ENCODE data around the gene HECTD1.
A peak's percentile ranks its signal among the peaks of the same experiment; 100 is the strongest.

Gene HECTD1

DNA sequence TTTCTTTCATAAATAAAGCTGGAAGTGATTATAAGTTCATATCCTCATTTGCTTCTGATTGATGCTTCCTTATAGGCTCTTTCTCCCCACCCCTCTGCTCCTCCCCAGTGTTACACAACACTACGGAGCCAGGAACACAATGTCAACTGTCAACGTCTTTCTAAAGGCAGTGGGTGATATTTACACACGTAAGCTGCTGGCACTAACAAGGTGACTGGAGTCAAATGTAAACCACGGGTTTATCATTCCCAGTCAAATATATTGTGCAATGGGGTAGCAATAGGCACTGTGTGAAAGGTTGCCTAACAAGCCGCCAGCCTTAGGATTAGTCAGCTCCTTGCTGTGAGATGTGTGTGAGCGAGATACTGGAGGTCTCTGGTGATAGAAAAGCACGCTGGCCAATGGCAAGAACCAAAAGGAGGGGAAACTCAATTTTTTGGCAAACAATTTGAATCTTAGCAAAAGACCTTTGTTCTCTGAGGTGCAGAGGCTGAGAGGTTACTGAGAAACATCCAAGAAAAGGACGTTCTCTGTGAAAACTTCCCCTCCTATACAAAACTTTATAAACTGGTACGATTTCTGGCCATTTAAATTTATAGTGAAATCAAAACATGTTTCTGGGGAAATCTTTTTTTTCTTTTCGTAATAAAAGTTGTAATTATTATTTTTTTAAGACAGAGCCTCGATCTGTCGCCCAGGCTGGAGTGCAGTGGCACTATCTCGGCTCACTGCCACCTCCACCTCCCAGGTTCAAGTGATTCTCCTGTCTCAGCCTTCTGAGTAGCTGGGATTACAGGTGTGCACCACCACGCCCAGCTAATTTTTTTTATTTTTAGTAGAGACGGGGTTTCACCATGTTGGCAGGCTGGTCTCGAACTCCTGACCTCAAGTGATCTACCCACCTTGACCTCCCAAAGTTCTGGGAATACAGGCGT is 22.3 kb upstream of the HECTD1 start (continued):
- TF ChIP-seq, protein P1, sequence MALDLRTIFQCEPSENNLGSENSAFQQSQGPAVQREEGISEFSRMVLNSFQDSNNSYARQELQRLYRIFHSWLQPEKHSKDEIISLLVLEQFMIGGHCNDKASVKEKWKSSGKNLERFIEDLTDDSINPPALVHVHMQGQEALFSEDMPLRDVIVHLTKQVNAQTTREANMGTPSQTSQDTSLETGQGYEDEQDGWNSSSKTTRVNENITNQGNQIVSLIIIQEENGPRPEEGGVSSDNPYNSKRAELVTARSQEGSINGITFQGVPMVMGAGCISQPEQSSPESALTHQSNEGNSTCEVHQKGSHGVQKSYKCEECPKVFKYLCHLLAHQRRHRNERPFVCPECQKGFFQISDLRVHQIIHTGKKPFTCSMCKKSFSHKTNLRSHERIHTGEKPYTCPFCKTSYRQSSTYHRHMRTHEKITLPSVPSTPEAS (tag by site-specific recombination; IDR thresholded peaks at IDR 0.05) = no peak
- TF ChIP-seq IKZF3 (tag by site-specific recombination; IDR thresholded peaks at IDR 0.05) = peak; percentile 55; the same call in 1 of the 2 replicates
- no peak for TF ChIP-seq KLF1 (tag by site-specific recombination; IDR thresholded peaks at IDR 0.05)
- TF ChIP-seq ZNF585B (tag by site-specific recombination; IDR thresholded peaks at IDR 0.05) = no peak
- TF ChIP-seq OSR2 (tag by site-specific recombination; IDR thresholded peaks at IDR 0.05) = no peak
- no peak for TF ChIP-seq ZNF121 (tag by site-specific recombination; IDR thresholded peaks at IDR 0.05)
- TF ChIP-seq ZNF404 (tag by site-specific recombination; IDR thresholded peaks at IDR 0.05) = no peak
- TF ChIP-seq, protein P2, sequence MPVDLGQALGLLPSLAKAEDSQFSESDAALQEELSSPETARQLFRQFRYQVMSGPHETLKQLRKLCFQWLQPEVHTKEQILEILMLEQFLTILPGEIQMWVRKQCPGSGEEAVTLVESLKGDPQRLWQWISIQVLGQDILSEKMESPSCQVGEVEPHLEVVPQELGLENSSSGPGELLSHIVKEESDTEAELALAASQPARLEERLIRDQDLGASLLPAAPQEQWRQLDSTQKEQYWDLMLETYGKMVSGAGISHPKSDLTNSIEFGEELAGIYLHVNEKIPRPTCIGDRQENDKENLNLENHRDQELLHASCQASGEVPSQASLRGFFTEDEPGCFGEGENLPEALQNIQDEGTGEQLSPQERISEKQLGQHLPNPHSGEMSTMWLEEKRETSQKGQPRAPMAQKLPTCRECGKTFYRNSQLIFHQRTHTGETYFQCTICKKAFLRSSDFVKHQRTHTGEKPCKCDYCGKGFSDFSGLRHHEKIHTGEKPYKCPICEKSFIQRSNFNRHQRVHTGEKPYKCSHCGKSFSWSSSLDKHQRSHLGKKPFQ (tag by site-specific recombination; IDR thresholded peaks at IDR 0.05) = no peak
- 0 out of 2 replicates have a peak, but pooled peaks have one; percentile 16 for TF ChIP-seq ZNF558 (tag by site-specific recombination; IDR thresholded peaks at IDR 0.05)
- TF ChIP-seq ZNF248 (tag by site-specific recombination; IDR thresholded peaks at IDR 0.05) = no peak
- peak; percentile 81 for TF ChIP-seq ZNF341 (tag by site-specific recombination; IDR thresholded peaks at IDR 0.05; ENCODE audit: low read depth)
- TF ChIP-seq MEIS1 (CRISPR knock-in tag; IDR thresholded peaks at IDR 0.05; ENCODE audit: borderline replicate concordance) = no peak
- TF ChIP-seq ZNF211 (tag by site-specific recombination; IDR thresholded peaks at IDR 0.05; ENCODE audit: low read depth) = no peak
- TF ChIP-seq, protein P3, sequence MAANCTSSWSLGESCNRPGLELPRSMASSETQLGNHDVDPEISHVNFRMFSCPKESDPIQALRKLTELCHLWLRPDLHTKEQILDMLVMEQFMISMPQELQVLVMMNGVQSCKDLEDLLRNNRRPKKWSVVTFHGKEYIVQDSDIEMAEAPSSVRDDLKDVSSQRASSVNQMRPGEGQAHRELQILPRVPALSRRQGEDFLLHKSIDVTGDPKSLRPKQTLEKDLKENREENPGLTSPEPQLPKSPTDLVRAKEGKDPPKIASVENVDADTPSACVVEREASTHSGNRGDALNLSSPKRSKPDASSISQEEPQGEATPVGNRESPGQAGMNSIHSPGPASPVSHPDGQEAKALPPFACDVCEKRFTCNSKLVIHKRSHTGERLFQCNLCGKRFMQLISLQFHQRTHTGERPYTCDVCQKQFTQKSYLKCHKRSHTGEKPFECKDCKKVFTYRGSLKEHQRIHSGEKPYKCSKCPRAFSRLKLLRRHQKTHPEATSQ (tag by site-specific recombination; IDR thresholded peaks at IDR 0.05) = no peak
- no peak for TF ChIP-seq SETDB1 (IDR thresholded peaks at IDR 0.05; ENCODE audit: insufficient read length, low read length)
- TF ChIP-seq ZNF843 (tag by site-specific recombination; IDR thresholded peaks at IDR 0.05) = no peak
- TF ChIP-seq ZNF677 (tag by site-specific recombination; IDR thresholded peaks at IDR 0.05) = no peak
- TF ChIP-seq, protein P4, sequence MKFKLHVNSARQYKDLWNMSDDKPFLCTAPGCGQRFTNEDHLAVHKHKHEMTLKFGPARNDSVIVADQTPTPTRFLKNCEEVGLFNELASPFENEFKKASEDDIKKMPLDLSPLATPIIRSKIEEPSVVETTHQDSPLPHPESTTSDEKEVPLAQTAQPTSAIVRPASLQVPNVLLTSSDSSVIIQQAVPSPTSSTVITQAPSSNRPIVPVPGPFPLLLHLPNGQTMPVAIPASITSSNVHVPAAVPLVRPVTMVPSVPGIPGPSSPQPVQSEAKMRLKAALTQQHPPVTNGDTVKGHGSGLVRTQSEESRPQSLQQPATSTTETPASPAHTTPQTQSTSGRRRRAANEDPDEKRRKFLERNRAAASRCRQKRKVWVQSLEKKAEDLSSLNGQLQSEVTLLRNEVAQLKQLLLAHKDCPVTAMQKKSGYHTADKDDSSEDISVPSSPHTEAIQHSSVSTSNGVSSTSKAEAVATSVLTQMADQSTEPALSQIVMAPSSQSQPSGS (tag by site-specific recombination; IDR thresholded peaks at IDR 0.05; ENCODE audit: low read depth) = peak; percentile 46; the same call in 1 of the 2 replicates
- TF ChIP-seq ZNF629 (tag by site-specific recombination; IDR thresholded peaks at IDR 0.05) = 0 out of 2 replicates have a peak, but pooled peaks have one; percentile 21
- no peak for TF ChIP-seq OVOL3 (tag by site-specific recombination; IDR thresholded peaks at IDR 0.05)
- peak; percentile 31; the same call in 1 of the 2 replicates for TF ChIP-seq ZXDB (tag by site-specific recombination; IDR thresholded peaks at IDR 0.05)
- TF ChIP-seq EGR2 (tag by site-specific recombination; IDR thresholded peaks at IDR 0.05; ENCODE audit: low read depth) = no peak
- no peak for TF ChIP-seq ZNF426 (tag by site-specific recombination; IDR thresholded peaks at IDR 0.05)
- TF ChIP-seq, protein P5, sequence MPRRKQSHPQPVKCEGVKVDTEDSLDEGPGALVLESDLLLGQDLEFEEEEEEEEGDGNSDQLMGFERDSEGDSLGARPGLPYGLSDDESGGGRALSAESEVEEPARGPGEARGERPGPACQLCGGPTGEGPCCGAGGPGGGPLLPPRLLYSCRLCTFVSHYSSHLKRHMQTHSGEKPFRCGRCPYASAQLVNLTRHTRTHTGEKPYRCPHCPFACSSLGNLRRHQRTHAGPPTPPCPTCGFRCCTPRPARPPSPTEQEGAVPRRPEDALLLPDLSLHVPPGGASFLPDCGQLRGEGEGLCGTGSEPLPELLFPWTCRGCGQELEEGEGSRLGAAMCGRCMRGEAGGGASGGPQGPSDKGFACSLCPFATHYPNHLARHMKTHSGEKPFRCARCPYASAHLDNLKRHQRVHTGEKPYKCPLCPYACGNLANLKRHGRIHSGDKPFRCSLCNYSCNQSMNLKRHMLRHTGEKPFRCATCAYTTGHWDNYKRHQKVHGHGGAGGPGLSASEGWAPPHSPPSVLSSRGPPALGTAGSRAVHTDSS (tag by site-specific recombination; IDR thresholded peaks at IDR 0.05) = no peak
- TF ChIP-seq, protein P6, sequence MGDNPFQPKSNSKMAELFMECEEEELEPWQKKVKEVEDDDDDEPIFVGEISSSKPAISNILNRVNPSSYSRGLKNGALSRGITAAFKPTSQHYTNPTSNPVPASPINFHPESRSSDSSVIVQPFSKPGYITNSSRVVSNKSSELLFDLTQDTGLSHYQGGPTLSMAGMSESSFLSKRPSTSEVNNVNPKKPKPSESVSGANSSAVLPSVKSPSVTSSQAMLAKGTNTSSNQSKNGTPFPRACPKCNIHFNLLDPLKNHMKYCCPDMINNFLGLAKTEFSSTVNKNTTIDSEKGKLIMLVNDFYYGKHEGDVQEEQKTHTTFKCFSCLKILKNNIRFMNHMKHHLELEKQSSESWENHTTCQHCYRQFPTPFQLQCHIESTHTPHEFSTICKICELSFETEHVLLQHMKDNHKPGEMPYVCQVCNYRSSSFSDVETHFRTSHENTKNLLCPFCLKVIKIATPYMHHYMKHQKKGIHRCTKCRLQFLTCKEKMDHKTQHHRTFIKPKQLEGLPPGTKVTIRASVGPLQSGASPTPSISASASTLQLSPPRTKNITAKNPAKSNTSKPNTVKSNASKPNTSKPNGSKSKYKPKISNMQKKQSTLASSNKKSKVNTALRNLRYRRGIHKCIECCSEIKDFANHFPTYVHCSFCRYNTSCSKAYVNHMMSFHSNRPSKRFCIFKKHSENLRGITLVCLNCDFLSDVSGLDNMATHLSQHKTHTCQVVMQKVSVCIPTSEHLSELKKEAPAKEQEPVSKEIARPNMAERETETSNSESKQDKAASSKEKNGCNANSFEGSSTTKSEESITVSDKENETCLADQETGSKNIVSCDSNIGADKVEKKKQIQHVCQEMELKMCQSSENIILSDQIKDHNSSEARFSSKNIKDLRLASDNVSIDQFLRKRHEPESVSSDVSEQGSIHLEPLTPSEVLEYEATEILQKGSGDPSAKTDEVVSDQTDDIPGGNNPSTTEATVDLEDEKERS (tag by site-specific recombination; IDR thresholded peaks at IDR 0.05) = no peak
